Measurements from ENCODE around the gene SORCS2. TPM values are rescaled to one million over a fixed set of nuclear protein-coding genes. Genes with fewer than 3 reads are reported as not detected.

Gene SORCS2
- total RNA-seq, 4 donors from 2014 or later: 0.07 to 1.2 (median 0.11) TPM

DNA sequence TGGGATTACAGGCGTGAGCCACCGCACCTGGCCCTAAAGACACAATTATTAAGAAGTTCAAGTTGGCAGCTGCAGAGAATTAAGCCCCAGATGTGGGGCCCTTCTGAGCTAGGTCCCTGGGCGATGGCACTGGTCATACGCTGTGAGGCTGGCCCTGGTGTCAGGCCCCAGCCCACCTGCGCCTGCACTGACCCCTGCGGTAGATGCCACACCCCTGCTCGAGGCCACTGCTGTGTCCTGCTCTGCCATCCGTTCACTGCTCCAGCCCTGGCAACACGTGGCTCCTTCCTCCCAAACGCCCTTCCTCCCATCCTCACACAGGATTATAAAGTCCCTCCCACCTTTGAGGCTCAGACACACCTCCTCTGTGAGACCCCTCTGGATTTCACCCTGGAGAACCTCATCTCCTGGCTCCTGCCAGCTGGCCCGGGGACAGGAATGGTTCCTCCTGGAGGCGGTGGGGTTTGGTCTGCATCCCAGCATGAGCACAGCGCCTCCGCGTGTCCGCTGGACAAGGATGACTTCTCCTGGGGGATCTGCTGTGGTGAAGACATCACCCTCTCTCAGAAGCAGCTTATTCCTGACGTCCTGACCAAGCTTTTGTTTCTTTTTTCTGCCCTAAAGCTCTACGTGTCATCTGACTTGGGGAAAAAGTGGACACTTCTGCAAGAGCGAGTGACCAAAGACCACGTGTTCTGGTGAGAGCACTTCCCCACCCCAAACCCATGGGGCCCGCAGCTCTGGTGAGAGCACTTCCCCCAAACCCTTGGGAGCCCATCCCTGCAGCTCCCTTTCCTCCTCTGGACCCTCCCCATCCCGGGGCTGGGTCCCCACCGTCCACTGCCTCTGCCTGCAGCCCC is 461.4 kb downstream of the SORCS2 start:
- TF ChIP-seq POLR2A (IDR thresholded peaks at IDR 0.05) (no peak), CTCF (IDR thresholded peaks at IDR 0.05 in 4 of 5, conservative IDR thresholded peaks at IDR 0.05 in 1 of 5) (no peak)
- Histone ChIP-seq H3K4me3 (no peak overlapping the region), H3K9me3 (no peaks in the 10 kb centered on the region), H3K36me3 (no peaks in the 10 kb centered on the region), H3K27me3 (no peaks in the 10 kb centered on the region), H3K4me1 (no peaks in the 10 kb centered on the region), H3K27ac (no peak overlapping the region)
- ATAC-seq: no peak
- intact Hi-C loops (cut with DNase I; ENCODE audit: low total_unique reads) (no loop called here), in situ Hi-C loops (cut with MboI; ENCODE audit: low sequenced_read_pairs in 4 of 4) (no loop called here)
- DNase-seq: peak in 1 of 2 donors; percentile 13

GRCh38 chr4:7654550-7655445 is 462.5 kb downstream of the SORCS2 start:
- no peak for ATAC-seq
- Histone ChIP-seq H3K36me3 (no peaks in the 10 kb centered on the region), H3K9me3 (no peaks in the 10 kb centered on the region), H3K27me3 (no peaks in the 10 kb centered on the region), H3K4me1 (no peaks in the 10 kb centered on the region), H3K27ac (no peak overlapping the region), H3K4me3 (no peak overlapping the region)
- in situ Hi-C loops (cut with MboI; ENCODE audit: low sequenced_read_pairs in 4 of 4) (no loop called here), intact Hi-C loops (cut with DNase I; ENCODE audit: low total_unique reads) (no loop called here)
- TF ChIP-seq POLR2A (IDR thresholded peaks at IDR 0.05) (no peak), CTCF (IDR thresholded peaks at IDR 0.05 in 4 of 5, conservative IDR thresholded peaks at IDR 0.05 in 1 of 5) (no peak)
- no peak for DNase-seq

DNA sequence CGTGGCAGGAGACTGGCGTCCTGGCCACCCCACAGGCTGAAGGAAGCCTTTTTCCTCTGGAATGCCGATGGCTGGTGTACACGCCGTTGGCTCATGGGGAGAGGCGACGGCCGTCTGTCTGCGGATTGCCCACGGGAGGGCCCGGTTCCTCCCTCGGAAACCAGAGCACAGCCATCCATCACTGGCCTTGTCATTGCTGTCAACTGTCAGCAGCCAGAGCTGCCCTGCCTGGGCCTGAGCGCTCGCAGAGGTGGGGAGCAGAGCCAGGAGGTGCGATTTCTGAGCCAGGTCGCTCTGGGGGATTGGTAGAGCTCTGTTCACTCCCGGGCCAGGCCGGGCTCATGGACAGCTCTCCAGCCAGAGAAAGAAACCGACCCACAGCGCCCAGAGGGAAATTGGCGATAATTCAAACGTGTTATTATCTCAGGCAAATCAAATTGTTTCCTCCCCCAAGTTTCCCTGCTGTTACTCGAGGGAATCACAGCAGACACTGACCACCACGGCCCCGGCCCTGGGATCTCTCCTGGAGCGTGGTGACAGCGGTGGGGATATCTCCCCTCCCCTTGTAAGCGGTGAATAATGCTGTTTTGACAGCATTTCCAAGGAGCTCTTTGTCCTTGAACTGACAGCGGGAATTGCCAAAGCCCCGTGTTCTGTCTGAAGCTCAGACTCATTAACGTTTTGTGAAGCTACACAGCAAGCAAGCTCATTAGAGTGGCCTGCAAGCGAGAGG is 463.3 kb downstream of the SORCS2 start:
- no peaks in the 10 kb centered on the region for H3K36me3 ChIP-seq
- no peaks in the 10 kb centered on the region for H3K4me1 ChIP-seq
- in situ Hi-C loops (cut with MboI; ENCODE audit: low sequenced_read_pairs in 4 of 4): no loop called here
- TF ChIP-seq POLR2A (IDR thresholded peaks at IDR 0.05) (no peak), CTCF (IDR thresholded peaks at IDR 0.05 in 4 of 5, conservative IDR thresholded peaks at IDR 0.05 in 1 of 5) (no peak)
- no peak overlapping the region for H3K4me3 ChIP-seq
- H3K27ac ChIP-seq: no peak overlapping the region
- H3K9me3 ChIP-seq: no peaks in the 10 kb centered on the region
- no peak for ATAC-seq
- intact Hi-C loops (cut with DNase I; ENCODE audit: low total_unique reads): no loop called here
- no peaks in the 10 kb centered on the region for H3K27me3 ChIP-seq
- DNase-seq: no peak

DNA sequence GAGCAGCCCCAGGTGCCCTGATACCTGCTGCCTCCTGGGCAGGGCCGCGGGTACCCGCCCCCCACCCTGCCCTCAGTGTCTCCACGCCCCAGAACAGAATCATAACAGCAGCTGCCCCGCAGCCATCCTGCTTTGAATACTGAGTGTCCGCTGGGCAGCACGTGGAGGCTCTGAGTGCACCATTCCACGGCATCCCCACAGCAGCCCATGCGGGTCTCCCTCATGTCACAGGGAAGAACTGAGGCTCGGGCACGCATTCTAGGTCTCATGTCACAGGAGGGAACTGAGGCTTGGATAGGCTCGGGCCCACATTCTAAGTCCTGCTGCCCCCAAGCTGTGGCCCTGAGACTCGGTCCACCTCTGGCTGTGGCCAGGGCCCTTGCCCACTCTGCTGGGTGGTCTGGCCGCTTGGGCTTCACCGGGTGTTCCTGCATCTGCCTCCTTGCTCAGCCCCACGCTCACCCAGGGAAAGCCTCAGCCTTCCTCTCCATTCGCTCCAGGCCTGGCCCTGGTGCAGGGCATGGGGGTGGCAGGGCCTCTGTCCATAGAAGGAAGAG is 464.0 kb downstream of the SORCS2 start:
- TF ChIP-seq CTCF (IDR thresholded peaks at IDR 0.05 in 4 of 5, conservative IDR thresholded peaks at IDR 0.05 in 1 of 5): no peak
- TF ChIP-seq POLR2A (IDR thresholded peaks at IDR 0.05): no peak
- H3K4me3 ChIP-seq: no peak overlapping the region
- H3K9me3 ChIP-seq: no peaks in the 10 kb centered on the region
- no peaks in the 10 kb centered on the region for H3K36me3 ChIP-seq
- DNase-seq: no peak
- H3K4me1 ChIP-seq: no peaks in the 10 kb centered on the region
- H3K27ac ChIP-seq: no peak overlapping the region
- intact Hi-C loops (cut with DNase I; ENCODE audit: low total_unique reads): no loop called here
- no peak for ATAC-seq
- in situ Hi-C loops (cut with MboI; ENCODE audit: low sequenced_read_pairs in 4 of 4): no loop called here
- H3K27me3 ChIP-seq: no peaks in the 10 kb centered on the region

Measured in gastrocnemius medialis (tissue), 4 donors.